Measurements from ENCODE around the gene SLC27A3.

The SLC27A3 gene

GRCh38 chr1:153750026-153750995 lies 24.9 kb upstream of the SLC27A3 start:
- no peak for DNase-seq (ENCODE audit: insufficient read length, low spot score)
- TF ChIP-seq, protein P1, sequence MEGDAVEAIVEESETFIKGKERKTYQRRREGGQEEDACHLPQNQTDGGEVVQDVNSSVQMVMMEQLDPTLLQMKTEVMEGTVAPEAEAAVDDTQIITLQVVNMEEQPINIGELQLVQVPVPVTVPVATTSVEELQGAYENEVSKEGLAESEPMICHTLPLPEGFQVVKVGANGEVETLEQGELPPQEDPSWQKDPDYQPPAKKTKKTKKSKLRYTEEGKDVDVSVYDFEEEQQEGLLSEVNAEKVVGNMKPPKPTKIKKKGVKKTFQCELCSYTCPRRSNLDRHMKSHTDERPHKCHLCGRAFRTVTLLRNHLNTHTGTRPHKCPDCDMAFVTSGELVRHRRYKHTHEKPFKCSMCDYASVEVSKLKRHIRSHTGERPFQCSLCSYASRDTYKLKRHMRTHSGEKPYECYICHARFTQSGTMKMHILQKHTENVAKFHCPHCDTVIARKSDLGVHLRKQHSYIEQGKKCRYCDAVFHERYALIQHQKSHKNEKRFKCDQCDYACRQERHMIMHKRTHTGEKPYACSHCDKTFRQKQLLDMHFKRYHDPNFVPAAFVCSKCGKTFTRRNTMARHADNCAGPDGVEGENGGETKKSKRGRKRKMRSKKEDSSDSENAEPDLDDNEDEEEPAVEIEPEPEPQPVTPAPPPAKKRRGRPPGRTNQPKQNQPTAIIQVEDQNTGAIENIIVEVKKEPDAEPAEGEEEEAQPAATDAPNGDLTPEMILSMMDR (IDR thresholded peaks at IDR 0.05; ENCODE audit: insufficient read depth, missing control alignments), result no peak
- no peak for FAIRE-seq

- no peak for FAIRE-seq
- TF ChIP-seq, protein P1 (IDR thresholded peaks at IDR 0.05; ENCODE audit: insufficient read depth, missing control alignments), result no peak
- no peak for DNase-seq (ENCODE audit: insufficient read length, low spot score)
Observed at GRCh38 chr1:153752072-153752471, 23.1 kb upstream of the SLC27A3 start.

GRCh38 chr1:153752571-153753195 lies 22.5 kb upstream of the SLC27A3 start:
- no peak for FAIRE-seq
- TF ChIP-seq, protein P1 (IDR thresholded peaks at IDR 0.05; ENCODE audit: insufficient read depth, missing control alignments), result no peak
- DNase-seq (ENCODE audit: insufficient read length, low spot score), result no peak

- FAIRE-seq (no peak), DNase-seq (ENCODE audit: insufficient read length, low spot score) (no peak)
- TF ChIP-seq, protein P1 (IDR thresholded peaks at IDR 0.05; ENCODE audit: insufficient read depth, missing control alignments), result no peak
Observed at GRCh38 chr1:153754266-153754665, 20.9 kb upstream of the SLC27A3 start.

DNA sequence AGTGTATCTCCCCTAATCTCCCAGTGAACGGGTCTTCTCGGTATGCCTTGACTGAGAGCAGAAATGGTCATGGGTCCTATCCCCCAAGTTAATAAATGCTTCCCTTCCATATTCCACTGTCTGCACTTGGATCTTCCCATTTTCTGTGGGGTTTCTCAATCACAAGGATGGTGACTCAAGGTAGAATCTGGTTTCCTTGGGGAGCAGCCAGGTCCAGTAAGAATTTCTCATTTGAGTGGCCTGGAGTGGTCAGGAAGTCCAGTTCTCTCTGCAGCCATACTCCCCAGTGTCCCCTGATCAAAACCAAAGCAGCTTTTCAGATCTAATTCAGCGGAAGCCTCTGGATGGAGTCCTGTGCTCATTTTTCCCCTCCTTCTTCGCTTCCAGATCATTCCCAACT lies 14.8 kb upstream of the SLC27A3 start:
- TF ChIP-seq, protein P1 (IDR thresholded peaks at IDR 0.05; ENCODE audit: insufficient read depth, missing control alignments), result no peak
- DNase-seq (ENCODE audit: insufficient read length, low spot score) (no peak), FAIRE-seq (no peak)

GRCh38 chr1:153763365-153764225 lies 11.6 kb upstream of the SLC27A3 start:
- TF ChIP-seq, protein P1 (IDR thresholded peaks at IDR 0.05; ENCODE audit: insufficient read depth, missing control alignments), result no peak
- DNase-seq (ENCODE audit: insufficient read length, low spot score) (no peak), FAIRE-seq (no peak)
